ENCODE results near the gene RLF.
"Not testable (repeated sequence)": the region's sequence is repeated elsewhere in the genome, so short reads cannot be mapped to it uniquely, and the experiment has no call there.

RLF gene

DNA sequence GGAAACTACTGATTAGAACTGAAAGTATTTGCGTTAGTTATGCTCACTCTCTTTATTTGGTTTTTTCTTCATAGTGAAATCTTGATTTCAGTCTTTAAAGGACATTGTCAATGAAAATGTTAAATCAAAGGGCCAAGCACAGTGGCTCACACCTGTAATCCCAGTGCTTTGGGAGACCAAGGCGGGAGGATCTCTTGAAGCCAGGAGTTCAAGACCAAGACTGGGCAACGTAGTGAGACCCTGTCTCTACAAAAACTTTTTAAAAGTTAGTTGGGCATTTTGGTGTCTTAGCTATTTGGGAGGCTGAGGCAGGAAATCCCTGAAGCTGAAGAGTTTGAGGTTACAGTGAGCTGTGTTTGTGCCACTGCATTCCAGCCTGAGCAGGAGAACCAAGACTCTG lies 13.6 kb downstream of the RLF start:
- no peak for DNase-seq

DNA sequence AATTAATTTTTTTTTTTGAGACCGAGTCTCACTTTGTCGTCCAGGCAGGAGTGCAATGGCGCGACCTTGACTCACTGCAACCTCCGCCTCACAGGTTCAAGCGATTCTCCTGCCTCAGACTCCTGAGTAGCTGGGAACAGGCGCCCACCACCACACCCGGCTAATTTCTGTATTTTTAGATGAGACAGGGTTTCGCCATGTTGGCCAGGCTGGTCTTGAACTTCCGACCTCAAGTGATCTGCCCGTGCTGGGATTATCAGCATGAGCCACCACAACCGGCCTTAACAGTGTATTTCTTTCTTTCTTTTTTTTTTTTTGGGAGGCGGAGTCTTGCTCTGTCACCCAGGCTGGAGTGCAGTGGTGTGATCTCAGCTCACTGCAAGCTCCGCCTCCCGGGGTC lies 15.8 kb downstream of the RLF start:
- DNase-seq = not testable (repeated sequence)

DNA sequence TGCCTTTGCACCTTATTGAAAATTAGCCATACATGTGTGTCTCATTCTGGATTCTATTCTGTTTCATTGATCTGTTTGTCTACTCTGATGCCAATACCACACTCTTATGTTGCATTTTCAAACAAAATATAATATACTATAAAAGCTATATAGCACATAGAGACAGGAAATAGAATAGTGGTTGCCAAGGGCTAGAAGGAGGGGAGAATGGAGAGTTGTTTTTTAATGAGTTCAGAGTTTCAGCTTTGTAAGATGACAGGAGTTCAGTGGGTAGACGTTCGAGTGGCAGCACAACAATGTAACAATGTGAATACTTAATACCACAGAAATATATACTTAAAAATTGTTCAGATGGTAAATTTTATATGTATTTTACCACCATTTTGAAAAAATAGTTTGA lies 17.0 kb downstream of the RLF start:
- no peak for DNase-seq

DNA sequence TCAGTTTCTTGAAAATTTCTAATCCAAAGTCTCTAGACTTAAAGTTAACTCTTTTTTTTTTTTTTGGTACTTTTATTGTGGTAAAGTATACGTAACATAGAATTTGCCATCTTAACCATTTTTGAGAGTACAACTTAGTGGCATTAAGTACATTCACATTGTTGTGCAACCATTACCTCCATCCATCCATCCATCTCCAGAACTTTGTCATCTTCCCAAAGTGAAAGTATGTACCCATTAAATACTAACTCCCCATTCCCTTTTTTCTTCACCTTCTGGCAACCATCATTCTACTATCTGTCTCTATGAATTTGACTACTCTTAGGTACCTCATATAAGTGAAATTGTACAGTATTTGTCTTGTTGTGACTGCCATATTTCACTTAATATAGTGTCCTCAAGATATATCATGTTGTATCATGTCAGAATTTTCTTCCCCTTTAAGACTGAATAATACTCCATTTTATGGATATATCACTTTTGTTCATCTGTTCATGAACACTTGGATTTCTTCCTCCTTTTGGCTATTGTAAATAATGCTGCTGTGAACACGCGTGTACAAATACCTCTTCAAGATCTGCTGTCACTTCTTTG lies 18.4 kb downstream of the RLF start:
- DNase-seq = no peak

DNA sequence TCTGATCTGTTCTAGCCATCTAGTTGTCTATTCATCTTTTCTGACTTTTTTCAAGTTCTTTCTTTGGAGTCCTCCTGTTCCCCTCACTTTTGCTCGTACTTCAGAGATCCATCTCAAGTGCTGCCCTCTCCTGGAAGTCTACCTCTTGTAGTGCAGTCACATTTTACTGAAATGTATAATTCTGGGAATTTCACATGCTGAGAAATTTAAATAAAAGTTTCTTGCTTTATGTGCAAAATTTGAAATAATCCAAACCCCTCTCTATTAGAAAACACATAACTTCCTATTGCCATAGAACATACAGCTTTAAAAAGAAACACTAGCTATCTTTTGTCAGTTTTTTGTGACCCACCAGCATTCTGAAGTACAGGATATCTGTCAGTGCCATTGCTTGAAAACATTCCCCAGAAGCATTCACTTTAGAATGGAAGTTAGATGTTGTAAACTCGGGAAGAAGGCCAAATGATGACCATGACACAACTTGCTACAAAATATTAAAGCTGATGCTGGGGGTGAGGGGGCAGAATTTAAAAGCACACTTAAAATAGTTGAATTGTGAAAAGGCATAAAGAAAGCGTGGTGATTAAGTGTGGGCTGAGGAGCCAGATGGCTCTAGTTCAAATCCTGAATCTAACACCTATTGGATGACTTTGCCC lies 22.0 kb downstream of the RLF start:
- DNase-seq = peak; percentile 30

DNA sequence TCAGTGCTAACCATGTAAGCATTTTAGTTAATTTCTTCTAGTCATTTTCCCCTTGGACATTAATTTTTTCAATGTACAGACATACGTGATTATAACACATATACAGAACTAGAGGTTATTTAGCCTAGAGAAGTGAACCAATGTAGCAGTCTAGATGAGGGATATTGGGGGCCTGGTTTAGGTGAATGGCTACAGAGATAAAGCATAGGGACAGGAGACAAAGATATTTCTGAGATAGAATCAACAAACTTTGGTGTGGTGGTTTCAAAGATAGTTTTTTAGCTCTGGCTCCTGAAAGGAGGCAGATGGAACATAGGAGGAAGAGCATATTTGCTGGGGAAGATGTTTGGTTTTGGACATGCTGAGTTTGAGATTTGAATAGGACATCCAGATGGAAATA lies 23.0 kb downstream of the RLF start:
- no peak for DNase-seq

DNA sequence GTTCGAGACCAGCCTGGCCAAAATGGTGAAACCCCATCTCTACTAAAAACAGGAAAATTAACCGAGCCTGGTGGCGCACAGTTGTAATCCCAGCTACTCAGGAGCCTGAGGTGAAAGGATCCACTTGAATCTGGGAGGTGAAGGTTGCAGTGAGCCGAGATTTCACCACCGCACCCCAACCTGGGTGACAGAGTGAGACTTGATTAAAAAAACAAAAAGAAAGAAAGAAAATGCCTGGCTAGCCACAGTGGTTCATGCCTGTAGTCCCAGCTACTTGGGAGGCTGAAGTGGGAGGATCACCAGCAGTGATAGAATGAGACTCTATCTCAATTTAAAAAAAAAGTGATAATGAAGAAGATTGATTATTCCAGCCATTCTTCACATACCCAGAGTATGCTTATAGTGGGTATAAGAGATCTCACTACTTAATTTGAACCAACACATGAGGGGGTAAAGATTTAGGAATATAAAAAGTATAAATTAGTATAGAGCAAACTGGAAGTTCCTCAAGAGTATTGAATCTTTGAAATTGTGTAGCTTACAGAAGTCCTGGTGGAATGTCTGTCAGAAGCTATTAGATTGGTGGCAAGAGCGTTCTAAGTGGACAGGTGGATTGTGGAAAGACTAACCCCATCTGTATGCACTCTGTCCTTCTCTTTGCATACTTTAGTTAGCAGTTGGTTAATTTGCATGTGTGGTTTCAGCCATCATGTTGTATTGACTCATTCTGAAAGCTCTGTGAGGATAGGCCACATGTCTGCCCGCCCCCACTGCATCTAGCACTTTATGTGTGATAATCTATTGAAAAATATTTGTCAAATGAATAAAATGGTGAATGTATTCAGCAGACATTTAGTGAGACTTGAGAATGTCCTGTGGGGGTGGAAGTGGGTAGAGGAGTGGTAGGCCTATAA lies 25.0 kb downstream of the RLF start:
- peak; percentile 81 for DNase-seq

DNA sequence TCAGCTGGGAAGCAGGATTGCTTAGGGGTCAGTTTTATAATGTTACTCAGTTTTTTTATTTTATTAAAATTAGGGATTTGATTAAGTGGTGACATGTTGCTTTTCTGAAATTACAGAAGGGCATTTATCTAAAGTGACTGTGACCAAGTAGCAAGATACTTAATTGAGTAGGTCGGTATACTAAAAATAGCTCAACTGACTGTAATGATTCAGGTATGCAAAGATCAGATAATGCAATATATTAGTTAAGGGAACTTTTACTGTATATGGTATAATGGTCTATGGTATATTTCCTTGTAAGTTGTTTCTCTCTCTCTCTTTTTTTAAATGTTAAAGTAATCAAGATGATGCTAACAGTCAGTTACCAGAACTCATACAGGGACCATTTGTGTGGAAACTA lies 26.2 kb downstream of the RLF start:
- no peak for DNase-seq

DNA sequence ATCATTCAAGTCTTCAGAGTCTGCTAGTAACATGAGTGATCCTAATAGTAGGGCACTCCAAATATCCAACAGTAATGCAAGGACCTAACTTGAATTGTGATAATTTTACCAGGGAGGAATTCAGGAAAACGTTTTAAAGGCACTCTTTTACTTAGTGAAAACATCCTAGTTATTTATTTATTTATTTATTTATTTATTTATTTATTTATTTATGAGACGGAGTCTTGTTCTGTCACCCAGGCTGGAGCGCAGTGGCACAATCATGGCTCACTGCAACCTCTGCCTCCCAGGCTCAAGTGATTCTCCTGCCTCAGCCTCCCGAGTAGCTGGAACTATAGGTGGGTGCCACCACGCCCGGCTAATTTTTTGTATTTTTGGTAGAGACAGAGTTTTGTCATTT lies 33.5 kb downstream of the RLF start:
- not testable (repeated sequence) for DNase-seq

DNA sequence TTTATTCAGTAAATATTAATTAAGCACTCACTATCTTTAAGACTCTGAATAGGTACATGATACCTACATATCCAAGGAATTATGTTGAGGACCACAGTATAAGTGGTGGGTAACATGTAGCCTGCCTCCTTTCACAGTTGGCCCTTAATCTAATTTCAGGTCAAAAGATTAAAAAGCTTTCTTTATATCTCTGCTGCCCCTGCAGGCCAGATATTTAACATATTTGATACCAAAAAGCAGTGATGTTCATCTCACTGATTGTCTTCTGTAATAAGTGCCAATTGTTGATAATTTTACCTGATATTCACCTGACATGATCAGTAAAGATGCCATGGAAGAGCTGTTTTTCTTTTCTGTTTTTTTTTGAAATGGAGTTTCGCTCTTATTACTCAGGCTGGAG lies 36.5 kb downstream of the RLF start:
- peak; percentile 7 for DNase-seq

DNA sequence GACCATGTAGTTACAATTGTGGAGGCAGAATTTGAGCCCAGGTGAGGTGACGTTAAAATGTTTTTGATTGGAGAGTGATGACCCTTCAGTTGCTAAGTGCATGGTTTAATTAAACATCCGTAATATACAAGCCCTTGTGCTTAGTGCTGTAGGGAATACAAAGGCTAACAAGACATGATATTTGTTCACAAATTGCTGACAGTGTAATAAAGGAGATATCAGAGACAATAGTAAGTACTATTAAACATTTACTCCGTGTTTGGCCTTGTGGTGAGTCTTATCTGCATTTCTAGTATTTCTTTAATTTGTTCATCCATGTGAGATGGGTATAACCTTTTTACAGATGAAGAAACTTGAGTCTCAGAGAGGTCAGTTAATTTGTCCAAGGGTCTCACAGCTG lies 37.9 kb downstream of the RLF start:
- DNase-seq = no peak

DNA sequence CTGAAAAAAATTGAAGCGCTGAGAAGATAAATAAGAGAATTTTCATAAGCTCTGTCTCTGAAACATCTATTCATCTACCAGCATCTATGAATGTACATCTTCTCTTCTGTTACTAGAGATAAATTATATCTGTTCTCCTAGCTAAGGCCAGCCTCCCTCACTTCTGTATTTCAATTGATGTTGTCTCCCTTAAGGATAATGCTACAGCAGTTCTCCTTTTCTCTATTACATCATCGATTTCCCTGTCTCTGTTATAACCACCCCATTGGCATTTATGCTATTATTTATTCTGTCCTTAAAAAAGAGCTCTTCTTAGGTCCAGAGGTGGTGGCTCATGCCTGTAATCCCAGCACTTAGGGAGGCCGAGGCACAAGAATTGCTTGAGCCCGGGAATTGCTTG lies 43.7 kb downstream of the RLF start:
- DNase-seq = peak; percentile 43

DNA sequence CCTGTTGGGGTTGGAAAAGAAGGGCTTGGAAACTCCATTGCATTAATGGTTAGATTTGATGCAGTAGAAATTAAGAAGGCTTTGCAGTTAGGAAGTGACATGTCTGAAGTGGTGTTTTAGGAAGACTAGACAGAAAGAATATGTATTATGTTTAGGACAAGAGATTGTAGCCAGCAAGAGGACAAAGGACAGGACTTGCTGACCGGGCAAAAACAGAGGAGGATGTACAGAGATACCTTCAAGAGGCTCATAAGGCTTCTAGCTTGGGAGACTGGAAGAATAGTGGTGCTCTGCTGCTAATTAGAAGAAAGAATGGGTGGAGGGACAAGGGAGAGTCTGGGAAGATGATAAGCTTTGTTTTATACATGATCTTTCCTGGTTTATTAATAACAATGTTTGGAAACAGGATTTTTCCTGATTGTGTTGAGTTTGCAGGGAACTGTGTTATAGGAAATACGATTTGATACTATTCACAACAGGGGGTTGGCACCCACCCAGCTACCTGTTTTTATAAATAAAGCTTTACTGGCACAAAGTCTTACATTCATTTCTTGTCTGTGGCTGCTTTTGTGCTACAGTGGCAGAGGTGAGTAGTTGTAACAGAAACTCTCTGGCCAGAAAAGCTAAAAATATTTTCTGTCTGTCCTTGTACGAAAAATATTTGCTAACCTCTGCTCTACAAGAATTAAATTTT lies 49.5 kb downstream of the RLF start:
- no peak for DNase-seq

DNA sequence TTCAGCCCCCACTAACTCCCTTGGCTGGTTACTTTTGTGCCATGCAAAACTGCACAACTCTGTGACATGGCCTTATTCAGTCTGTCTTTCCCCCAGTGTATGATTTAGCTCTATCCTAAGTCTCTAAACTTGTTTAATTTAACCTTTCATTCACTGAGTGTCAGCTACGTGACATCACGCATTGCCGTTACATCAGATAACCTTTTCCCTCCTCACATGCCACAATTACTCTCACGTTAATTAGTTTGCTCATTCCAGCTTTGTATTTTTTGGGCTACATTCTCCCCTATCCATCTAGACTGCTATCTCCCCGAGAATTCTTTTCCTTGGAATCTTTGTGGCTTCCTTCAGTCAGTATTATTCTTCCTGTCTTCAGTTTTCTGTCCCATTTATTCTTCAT lies 57.1 kb downstream of the RLF start:
- DNase-seq = no peak

DNA sequence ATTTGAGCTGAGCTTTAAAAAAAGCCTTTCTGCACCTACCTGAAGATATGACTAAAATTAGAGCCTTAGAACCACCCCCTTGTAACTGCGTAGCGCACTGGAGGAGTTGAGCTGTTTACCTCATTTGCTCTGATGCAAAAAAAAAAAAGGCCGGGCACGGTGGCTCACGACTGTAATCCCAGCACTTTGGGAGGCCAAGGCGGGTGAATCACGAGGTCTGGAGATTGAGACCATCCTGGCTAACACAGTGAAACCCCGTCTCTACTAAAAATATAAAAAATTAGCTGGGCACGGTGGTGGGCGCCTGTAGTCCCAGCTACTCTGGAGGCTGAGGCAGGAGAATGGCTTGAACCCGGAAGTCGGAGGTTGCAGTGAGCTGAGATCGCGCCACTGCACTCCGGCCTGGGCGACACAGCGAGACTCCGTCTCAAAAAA lies 60.3 kb downstream of the RLF start:
- not testable (repeated sequence) for DNase-seq

DNA sequence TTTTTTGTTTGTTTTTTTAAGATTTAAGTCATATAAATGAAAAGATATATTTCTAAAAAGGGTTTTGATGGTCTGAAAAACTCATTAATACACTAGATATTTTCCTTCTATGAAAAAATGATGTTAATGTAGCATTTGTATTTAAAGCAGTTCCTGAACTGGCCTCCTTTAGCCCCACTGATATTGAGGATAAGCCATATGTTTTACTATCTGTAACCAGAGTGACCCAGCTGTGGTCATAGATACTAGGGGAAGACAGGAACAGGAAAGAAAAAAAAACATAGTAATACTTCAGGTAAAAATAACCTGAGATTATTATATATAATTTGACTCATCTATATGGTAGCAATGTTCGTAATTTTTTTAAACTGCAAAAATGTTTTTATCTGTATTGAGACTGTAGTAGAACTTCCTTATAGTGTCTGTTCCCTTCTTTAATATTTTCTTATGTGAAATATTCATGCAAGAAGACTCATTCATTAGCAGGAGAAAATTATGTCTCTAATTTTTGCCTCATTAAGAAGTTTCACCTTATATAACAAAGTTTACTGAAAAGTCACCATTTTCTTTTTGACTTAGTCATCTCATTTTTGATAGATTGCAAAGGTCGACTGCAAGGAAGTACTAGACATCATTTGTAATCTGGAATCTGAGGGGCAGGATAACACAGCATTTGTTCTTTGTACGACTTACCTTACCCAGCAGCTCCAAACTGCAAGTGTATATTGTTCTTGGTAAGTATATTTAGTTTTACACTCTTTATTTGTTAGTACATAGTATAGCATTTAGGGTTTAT lies 61.0 kb downstream of the RLF start:
- DNase-seq = no peak

DNA sequence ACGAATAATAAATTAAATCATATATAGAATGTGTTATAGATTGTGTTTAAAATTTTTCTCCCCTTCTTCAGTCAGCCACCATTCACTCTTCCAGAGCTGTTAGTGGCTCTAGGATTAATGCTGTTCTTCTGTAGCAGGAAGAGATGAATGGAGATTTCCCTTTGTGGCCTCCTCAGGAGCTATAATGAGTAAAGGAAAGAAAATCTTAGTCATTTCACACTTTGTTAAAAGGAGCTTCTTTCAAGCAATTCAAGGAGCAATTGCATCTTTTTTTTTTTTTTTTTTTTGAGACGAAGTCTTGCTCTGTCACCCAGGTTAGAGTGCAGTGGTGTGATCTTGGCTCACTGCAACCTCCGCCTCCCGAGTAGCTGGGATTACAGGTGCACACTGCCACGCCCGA lies 62.9 kb downstream of the RLF start:
- no peak for DNase-seq

DNA sequence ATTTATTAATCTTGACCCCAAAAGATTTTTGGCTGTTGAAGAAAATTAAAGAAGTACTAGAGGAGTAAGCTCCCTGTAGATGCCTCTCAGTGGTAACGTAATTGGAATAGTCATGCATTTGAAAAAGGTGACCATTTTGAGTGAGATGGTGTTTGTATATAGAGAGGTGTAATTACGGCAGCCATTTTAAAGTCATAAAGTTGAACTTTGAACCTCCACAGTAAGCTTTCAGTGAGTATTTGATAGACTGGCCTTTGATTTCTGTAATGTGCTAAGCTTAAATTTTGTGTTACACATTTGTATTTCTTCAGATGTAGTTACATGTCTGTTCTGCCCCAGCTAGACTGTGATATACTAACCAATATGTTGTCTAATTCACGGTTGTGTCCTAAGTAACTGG lies 65.0 kb downstream of the RLF start:
- no peak for DNase-seq

DNA sequence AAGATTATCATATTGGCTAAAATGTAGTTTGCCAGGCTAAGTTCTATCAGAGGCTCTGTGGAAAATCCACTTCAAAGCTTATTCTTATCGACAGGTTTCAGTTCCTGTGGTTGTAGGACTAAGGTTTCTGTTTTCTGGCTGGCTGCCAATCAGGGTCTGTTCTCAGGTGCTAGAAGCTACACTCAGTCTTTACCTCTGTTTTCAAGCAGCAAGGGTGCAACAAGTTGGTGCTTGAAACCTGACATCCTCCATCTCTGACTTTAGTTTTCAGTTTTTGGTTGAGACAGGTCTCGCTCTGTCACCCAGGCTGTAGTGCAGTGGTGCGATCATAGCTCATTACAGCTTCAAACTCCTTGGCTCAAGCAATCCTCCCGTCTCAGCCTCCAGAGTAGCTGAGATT lies 71.3 kb downstream of the RLF start:
- no peak for DNase-seq

DNA sequence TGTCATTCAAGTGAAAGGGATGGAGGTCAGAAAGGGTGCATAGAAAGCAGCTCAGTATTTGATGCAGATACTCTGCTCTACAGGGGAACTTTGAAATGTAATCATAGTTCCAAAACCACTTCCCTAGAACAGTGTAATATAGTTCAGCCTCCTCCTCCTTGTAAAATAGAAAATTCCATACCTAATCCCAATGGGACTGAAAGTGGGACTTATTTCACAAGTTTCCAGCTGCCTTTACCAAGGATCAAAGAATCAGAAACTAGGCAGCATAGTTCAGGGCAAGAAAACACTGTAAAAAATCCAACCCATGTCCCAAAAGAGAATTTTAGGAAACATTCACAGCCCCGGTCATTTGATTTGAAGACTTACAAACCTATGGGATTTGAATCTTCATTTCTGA lies 78.4 kb downstream of the RLF start:
- no peak for DNase-seq

DNA sequence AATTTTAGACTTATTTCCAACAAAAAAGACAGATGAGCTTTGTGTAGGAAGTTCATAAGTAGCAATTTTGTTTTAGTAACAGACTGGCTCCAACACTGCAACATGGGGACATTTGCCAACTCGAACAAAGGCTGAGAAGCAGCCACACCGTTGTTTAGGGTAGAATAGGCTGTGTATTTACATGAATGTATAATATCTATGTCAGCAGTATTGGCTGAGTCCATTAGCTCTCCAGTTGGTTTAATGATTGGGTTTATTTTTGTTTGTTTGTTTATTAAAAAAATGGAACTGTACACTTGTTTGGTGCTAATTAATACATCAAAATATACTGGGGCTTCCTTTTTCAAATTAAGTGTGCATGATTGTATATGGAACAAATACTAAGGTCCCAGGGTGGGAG lies 79.2 kb downstream of the RLF start:
- no peak for DNase-seq

DNA sequence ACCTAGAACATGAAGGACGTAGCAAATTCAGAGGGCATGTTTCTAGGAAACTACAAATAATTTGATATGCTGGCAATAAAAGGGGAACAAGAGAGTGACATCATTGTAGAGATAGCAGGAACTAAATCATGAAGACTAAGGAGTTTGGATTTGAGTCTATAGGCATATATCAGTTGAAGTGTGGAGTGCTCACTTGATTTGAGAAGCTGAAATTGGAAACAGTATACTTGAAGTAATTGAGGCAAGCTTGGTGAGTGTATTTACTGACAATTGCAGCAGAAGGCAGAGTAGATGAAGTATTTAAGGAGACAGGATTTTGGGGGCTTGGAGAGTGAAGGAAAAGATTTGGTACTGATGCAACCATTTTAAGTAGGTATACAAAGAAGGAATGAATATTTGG lies 80.2 kb downstream of the RLF start:
- DNase-seq = peak; percentile 52

DNA sequence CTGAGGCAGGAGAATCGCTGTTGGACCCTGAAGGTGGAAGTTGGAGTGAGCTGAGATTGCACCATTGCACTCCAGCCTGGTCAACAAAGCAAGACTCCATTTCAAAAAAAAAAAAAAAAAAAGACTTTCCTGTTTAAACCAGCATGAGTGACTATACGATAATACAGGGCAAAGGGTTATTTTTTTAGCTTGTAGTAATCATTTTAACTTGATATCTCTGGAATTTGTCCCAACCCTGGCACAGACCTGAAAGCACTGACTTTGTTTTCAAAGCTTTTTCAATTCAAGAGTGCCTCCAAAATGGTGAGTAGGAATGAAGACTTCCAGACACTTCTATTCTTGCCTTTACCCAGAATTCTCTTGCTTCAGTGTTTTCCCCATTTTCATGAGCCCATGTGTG lies 82.2 kb downstream of the RLF start:
- DNase-seq = peak; percentile 5
